Astrocyte (in vitro differentiated cells and primary cell): ENCODE measurements around the gene HASPIN.

Source experiments
- EZH2 ChIP-seq: IDR thresholded peaks from 2 replicates; pipeline ENCODE4 v1.6.1; 2012; ENCODE audit warnings: mild to moderate bottlenecking, low read length, inconsistent platforms; ENCODE audit not compliant: insufficient read depth
- TF ChIP-seq, protein P1 (sequence below): IDR thresholded peaks from 2 replicates; pipeline ENCODE4 v1.5.1; 2011; ENCODE audit warnings: low read depth, mild to moderate bottlenecking, inconsistent platforms, low read length, moderate library complexity; ENCODE audit not compliant: insufficient read depth

DNA sequence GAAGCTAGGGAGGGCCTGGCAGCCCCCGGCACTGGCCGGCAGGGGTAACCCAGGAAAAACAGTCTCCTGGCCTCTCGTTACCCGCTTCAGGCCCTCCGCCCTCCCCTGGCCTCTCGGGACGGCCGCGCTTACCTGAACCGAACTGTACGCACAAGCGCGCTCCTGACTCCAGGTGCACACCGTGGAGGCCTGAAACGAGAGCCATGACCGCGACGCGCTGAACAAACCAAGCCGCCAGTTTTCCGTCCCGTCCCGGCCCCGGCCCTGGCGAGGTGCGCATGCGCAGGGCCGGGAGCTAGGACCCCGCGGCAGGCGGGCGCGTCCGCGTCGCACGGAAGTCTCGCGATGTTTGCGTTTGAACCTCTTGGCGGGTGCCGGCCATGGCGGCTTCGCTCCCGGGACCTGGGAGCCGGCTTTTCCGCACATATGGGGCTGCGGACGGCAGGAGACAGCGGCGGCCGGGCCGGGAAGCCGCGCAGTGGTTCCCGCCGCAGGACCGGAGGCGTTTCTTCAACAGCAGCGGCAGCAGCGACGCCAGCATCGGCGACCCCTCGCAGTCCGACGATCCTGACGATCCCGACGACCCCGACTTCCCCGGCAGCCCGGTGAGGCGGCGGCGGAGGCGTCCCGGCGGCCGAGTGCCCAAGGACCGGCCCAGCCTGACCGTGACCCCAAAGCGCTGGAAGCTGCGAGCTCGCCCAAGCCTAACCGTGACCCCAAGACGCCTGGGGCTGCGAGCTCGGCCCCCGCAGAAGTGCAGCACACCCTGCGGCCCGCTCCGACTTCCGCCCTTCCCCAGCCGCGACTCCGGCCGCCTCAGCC, at the start of gene HASPIN:
- TF ChIP-seq, protein P1, sequence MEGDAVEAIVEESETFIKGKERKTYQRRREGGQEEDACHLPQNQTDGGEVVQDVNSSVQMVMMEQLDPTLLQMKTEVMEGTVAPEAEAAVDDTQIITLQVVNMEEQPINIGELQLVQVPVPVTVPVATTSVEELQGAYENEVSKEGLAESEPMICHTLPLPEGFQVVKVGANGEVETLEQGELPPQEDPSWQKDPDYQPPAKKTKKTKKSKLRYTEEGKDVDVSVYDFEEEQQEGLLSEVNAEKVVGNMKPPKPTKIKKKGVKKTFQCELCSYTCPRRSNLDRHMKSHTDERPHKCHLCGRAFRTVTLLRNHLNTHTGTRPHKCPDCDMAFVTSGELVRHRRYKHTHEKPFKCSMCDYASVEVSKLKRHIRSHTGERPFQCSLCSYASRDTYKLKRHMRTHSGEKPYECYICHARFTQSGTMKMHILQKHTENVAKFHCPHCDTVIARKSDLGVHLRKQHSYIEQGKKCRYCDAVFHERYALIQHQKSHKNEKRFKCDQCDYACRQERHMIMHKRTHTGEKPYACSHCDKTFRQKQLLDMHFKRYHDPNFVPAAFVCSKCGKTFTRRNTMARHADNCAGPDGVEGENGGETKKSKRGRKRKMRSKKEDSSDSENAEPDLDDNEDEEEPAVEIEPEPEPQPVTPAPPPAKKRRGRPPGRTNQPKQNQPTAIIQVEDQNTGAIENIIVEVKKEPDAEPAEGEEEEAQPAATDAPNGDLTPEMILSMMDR = no peak
- no peak for TF ChIP-seq EZH2
